K562 (cell line): ENCODE measurements around the gene USP13. TPM values are rescaled to one million over a fixed set of nuclear protein-coding genes. Genes with fewer than 3 reads are reported as not detected.

ENCODE experiments used
- CREM ChIP-seq: IDR thresholded peaks from 2 replicates; pipeline ENCODE4 v1.6.1; 2014; ENCODE audit warnings: antibody characterized with exemption, low read depth
- CTBP1 ChIP-seq: fragments of 450-650 bp; IDR thresholded peaks from 2 replicates; pipeline ENCODE4 v1.6.1; 2016; ENCODE audit warnings: borderline replicate concordance
- DDX20 ChIP-seq: fragments of 450-650 bp; IDR thresholded peaks from 2 replicates; pipeline ENCODE4 v1.6.1; 2016; ENCODE audit warnings: missing genetic modification characterization, low read depth, mild to moderate bottlenecking, missing compliant biosample characterization, moderate library complexity
- DLX4 ChIP-seq: fragments of 250-450 bp; sonication (Bioruptor Pico); IDR thresholded peaks from 2 replicates; pipeline ENCODE4 v1.6.1; 2021; ENCODE audit warnings: mild to moderate bottlenecking
- ELF4 ChIP-seq: fragments of 450-650 bp; formaldehyde crosslinking; IDR thresholded peaks from 2 replicates; pipeline ENCODE4 v1.4.0; 2022; ENCODE audit warnings: missing genetic modification characterization
- FOXM1 ChIP-seq, 2 experiments: fragments of 450-650 bp in 1 of 2; sonication (generic) in 1 of 2; formaldehyde crosslinking in 1 of 2; IDR thresholded peaks; 2 replicates each; pipeline versions ENCODE4 v1.6.1 to v1.9.0; 2017 to 2022; ENCODE audit warnings: low read depth in 2 of 2, mild to moderate bottlenecking in 2 of 2, missing genetic modification reagents in 1 of 2, moderate library complexity in 1 of 2
- GABPA ChIP-seq: fragments of 200-800 bp; sonication (Bioruptor generic); conservative IDR thresholded peaks from 2 replicates; pipeline ENCODE4 v1.6.1; 2016; ENCODE audit warnings: low read depth, missing genetic modification characterization, missing compliant biosample characterization
- GTF2F1 ChIP-seq: IDR thresholded peaks from 2 replicates; pipeline ENCODE4 v1.6.1; 2011; ENCODE audit warnings: low read depth, low read length, improper control_type of control experiment
- HDAC6 ChIP-seq: IDR thresholded peaks from 2 replicates; pipeline ENCODE4 v1.6.1; 2012; ENCODE audit warnings: low read depth, mild to moderate bottlenecking, control low read depth, inconsistent platforms, low read length, moderate library complexity
- HLTF ChIP-seq: fragments of 450-650 bp; IDR thresholded peaks from 2 replicates; pipeline ENCODE4 v1.6.1; 2016
- LCOR ChIP-seq: sonication (generic); formaldehyde crosslinking; IDR thresholded peaks from 2 replicates; pipeline ENCODE4 v1.8.0; 2022; ENCODE audit warnings: mild to moderate bottlenecking, missing genetic modification reagents
- MBD2 ChIP-seq: sonication (generic); IDR thresholded peaks from 2 replicates; pipeline ENCODE4 v1.6.1; 2016; ENCODE audit warnings: low read depth, borderline replicate concordance
- MED1 ChIP-seq: sonication (generic); formaldehyde crosslinking; IDR thresholded peaks from 2 replicates; pipeline ENCODE4 v1.8.1; 2023; ENCODE audit warnings: missing genetic modification reagents, borderline replicate concordance
- MYNN ChIP-seq, 2 experiments: sonication (generic); formaldehyde crosslinking in 1 of 2; IDR thresholded peaks; 2 replicates each; pipeline versions ENCODE4 v1.5.0 to v1.6.1; 2016 to 2020; ENCODE audit warnings: antibody characterized with exemption in 1 of 2, missing genetic modification reagents in 1 of 2
- NCOR1 ChIP-seq: fragments of 450-650 bp; IDR thresholded peaks from 2 replicates; pipeline ENCODE4 v1.6.1; 2016; ENCODE audit warnings: mild to moderate bottlenecking, moderate library complexity
- NEUROD1 ChIP-seq: fragments of 150-350 bp; IDR thresholded peaks from 2 replicates; pipeline ENCODE4 v1.6.1; 2014; ENCODE audit warnings: borderline replicate concordance, low read length, low read depth; ENCODE audit not compliant: partially characterized antibody
- NFE2 ChIP-seq: IDR thresholded peaks from 2 replicates; pipeline ENCODE4 v1.6.1; 2014; ENCODE audit warnings: antibody characterized with exemption, low read depth
- NFIC ChIP-seq: fragments of 450-650 bp; IDR thresholded peaks from 2 replicates; pipeline ENCODE4 v1.6.1; 2017; ENCODE audit warnings: mild to moderate bottlenecking, inconsistent platforms
- PHTF2 ChIP-seq: fragments of 250-450 bp; sonication (Bioruptor Pico); IDR thresholded peaks from 2 replicates; pipeline ENCODE4 v1.5.0; 2021; ENCODE audit warnings: mild to moderate bottlenecking
- POLR2H ChIP-seq: IDR thresholded peaks from 2 replicates; pipeline ENCODE4 v1.6.1; 2016; ENCODE audit warnings: missing genetic modification characterization, low read depth, mild to moderate bottlenecking, control low read depth, missing compliant biosample characterization, moderate library complexity
- SIN3A ChIP-seq, 2 experiments: fragments of 150-350 bp in 1 of 2; IDR thresholded peaks; 2 replicates each; pipeline ENCODE4 v1.6.1; 2011 to 2016; ENCODE audit warnings: borderline replicate concordance in 2 of 2, low read depth in 2 of 2, low read length in 2 of 2, mild to moderate bottlenecking in 2 of 2, moderate library complexity in 2 of 2; ENCODE audit not compliant: control insufficient read depth in 1 of 2
- SIX5 ChIP-seq, 2 experiments: IDR thresholded peaks; 2 replicates each; pipeline ENCODE4 v1.6.1; 2011; ENCODE audit warnings: low read length in 2 of 2, borderline replicate concordance in 1 of 2, low read depth in 1 of 2, mild to moderate bottlenecking in 1 of 2, moderate library complexity in 1 of 2; ENCODE audit not compliant: insufficient read depth in 1 of 2
- SMARCA5 ChIP-seq: fragments of 450-650 bp; IDR thresholded peaks from 2 replicates; pipeline ENCODE4 v1.6.1; 2016
- SOX6 ChIP-seq: fragments of 450-650 bp; IDR thresholded peaks from 2 replicates; pipeline ENCODE4 v1.6.1; 2014; ENCODE audit warnings: mild to moderate bottlenecking
- SP2 ChIP-seq: IDR thresholded peaks from 2 replicates; pipeline ENCODE4 v1.6.1; 2011; ENCODE audit warnings: mild to moderate bottlenecking, low read depth, low read length, moderate library complexity; ENCODE audit not compliant: poor library complexity, severe bottlenecking; ENCODE audit errors: extremely low read depth
- TAF7 ChIP-seq: fragments of 450-650 bp; IDR thresholded peaks from 2 replicates; pipeline ENCODE4 v1.6.1; 2016; ENCODE audit warnings: missing genetic modification characterization, missing compliant biosample characterization
- TEAD4 ChIP-seq, 2 experiments: sonication (generic) in 1 of 2; formaldehyde crosslinking in 1 of 2; IDR thresholded peaks; 2 replicates each; pipeline versions ENCODE4 v1.6.1 to v1.8.0; 2012 to 2022; ENCODE audit warnings: borderline replicate concordance in 1 of 2, inconsistent platforms in 1 of 2, low read length in 1 of 2, mild to moderate bottlenecking in 1 of 2, missing genetic modification reagents in 1 of 2
- ZNF644 ChIP-seq: fragments of 200-800 bp; sonication (Bioruptor generic); IDR thresholded peaks from 2 replicates; pipeline ENCODE4 v1.6.1; 2016; ENCODE audit warnings: low read depth, missing genetic modification characterization, missing compliant biosample characterization
- polyA plus RNA-seq, 8 experiments: library from polyadenylated mRNA; depleted of rRNA in 4 of 8; stranded (reverse) in 5 of 8; unstranded in 3 of 8; fragments of >200 nt; fragmentation: Nextera tagmentation in 2 of 8; fragmentation: Illumina TruSeq in 1 of 8; extraction: Ambion mirVana in 2 of 8; extraction: Trizol in 1 of 8; gene quantifications; 2 replicates each; pipeline versions ENCODE4 v1.2.1 to v1.2.3, GENCODE V29; 2011 to 2014; ENCODE audit warnings: inconsistent platforms in 1 of 8, missing spikeins in 1 of 8
- total RNA-seq, 7 experiments: library from RNA; depleted of rRNA in 6 of 7; stranded (reverse); fragments of >200 nt in 6 of 7; fragmentation: Illumina TruSeq in 2 of 7; extraction: Trizol in 2 of 7; gene quantifications; 2 replicates each; pipeline versions ENCODE4 v1.2.1 to v1.2.3, GENCODE V29; 2011 to 2021; ENCODE audit warnings: low replicate concordance in 1 of 7

The USP13 gene
- total and polyA plus RNA-seq, 9 of the 15 experiments (the other 6 are each of a cell fraction or from before 2014, with no cell fraction given): 0.11 to 2.3 (median 0.51) TPM

GRCh38 chr3:179604321-179605078 lies 48.3 kb upstream of the USP13 start, which contains the start of the genes MRPL47 and NDUFB5 (continued):
- TF ChIP-seq SIN3A (IDR thresholded peaks at IDR 0.05; ENCODE audit: borderline replicate concordance in 2 of 2, control insufficient read depth in 1 of 2, low read depth in 2 of 2, low read length in 2 of 2): peak in 1 of 2 experiments; percentile 18; a peak in 1 of 4 replicates
- TF ChIP-seq CTBP1: peak; percentile 20; the same call in 1 of the 2 replicates
- TF ChIP-seq HLTF: no peak
- TF ChIP-seq NEUROD1: peak; percentile 6
- TF ChIP-seq SP2: peak; percentile 34
- no peak for TF ChIP-seq PHTF2
- TF ChIP-seq MBD2: peak; percentile 60
- TF ChIP-seq DLX4: no peak
- TF ChIP-seq TEAD4 (IDR thresholded peaks at IDR 0.05; ENCODE audit: low read length): peak; percentile 50
- no peak for TF ChIP-seq TEAD4 (CRISPR knock-in tag; IDR thresholded peaks at IDR 0.05; ENCODE audit: borderline replicate concordance)
- TF ChIP-seq SOX6: no peak; the same call in 1 of the 2 replicates
- 0 out of 2 replicates have a peak, but pooled peaks have one; percentile 20 for TF ChIP-seq NFE2
- peak; percentile 97 for TF ChIP-seq CREM
- no peak for TF ChIP-seq HDAC6
- TF ChIP-seq NCOR1: no peak
- TF ChIP-seq DDX20 (tag): no peak
- TF ChIP-seq POLR2H (tag): peak; percentile 86
- TF ChIP-seq GTF2F1: peak; percentile 72; the same call in 1 of the 2 replicates
- TF ChIP-seq ELF4 (CRISPR knock-in tag): peak; percentile 32; the same call in 1 of the 2 replicates
- TF ChIP-seq FOXM1 (IDR thresholded peaks at IDR 0.05; ENCODE audit: low read depth): no peak
- TF ChIP-seq FOXM1 (CRISPR knock-in tag; IDR thresholded peaks at IDR 0.05; ENCODE audit: low read depth): no peak
- TF ChIP-seq GABPA (tag): peak; percentile 98
- no peak for TF ChIP-seq MED1 (CRISPR knock-in tag)
- TF ChIP-seq SIX5 (IDR thresholded peaks at IDR 0.05; ENCODE audit: borderline replicate concordance in 1 of 2, insufficient read depth in 1 of 2, low read depth in 1 of 2, low read length in 2 of 2): peak; percentile 52 to 62; a peak in 3 of 4 replicates
- TF ChIP-seq LCOR: peak; percentile 66; the same call in 1 of the 2 replicates
- peak; percentile 86 for TF ChIP-seq TAF7
- TF ChIP-seq SMARCA5: no peak
- TF ChIP-seq MYNN (IDR thresholded peaks at IDR 0.05): no peak
- TF ChIP-seq MYNN (CRISPR knock-in tag; IDR thresholded peaks at IDR 0.05): no peak
- 0 out of 2 replicates have a peak, but pooled peaks have one; percentile 59 for TF ChIP-seq ZNF644
- TF ChIP-seq NFIC: 0 out of 2 replicates have a peak, but pooled peaks have one; percentile 24
